Mesenchymal stem cell (in vitro differentiated cells and primary cell): ENCODE data around the gene NLRP1.
"Not testable (repeated sequence)": the region's sequence is repeated elsewhere in the genome, so short reads cannot be mapped to it uniquely, and the experiment has no call there.

Source experiments
- DNase-seq: peaks from one replicate; pipeline ENCODE4 v3.0.0-alpha.2; 2013
- H2AFZ ChIP-seq: one replicate; pipeline ENCODE4 v1.6.1; 2013; ENCODE audit warnings: low read depth, mild to moderate bottlenecking, control low read depth, inconsistent platforms, low read length, moderate library complexity
- H2AK5ac ChIP-seq: 2 replicates; pipeline ENCODE4 v1.6.1; 2013; ENCODE audit warnings: low read length, moderate library complexity, mild to moderate bottlenecking, inconsistent platforms; ENCODE audit not compliant: severe bottlenecking
- H2BK120ac ChIP-seq: one replicate; pipeline ENCODE4 v1.6.1; 2013; ENCODE audit warnings: low read depth, mild to moderate bottlenecking, inconsistent platforms, low read length, moderate library complexity
- H2BK12ac ChIP-seq, 2 experiments: one replicate each; pipeline ENCODE4 v1.6.1; 2013; ENCODE audit warnings: inconsistent platforms in 2 of 2, low read length in 2 of 2, mild to moderate bottlenecking in 2 of 2, moderate library complexity in 2 of 2, control low read depth in 1 of 2
- H2BK15ac ChIP-seq: one replicate; pipeline ENCODE4 v1.6.1; 2013; ENCODE audit warnings: mild to moderate bottlenecking, low read depth, inconsistent platforms; ENCODE audit not compliant: poor library complexity, severe bottlenecking
- H2BK5ac ChIP-seq: 2 replicates; pipeline ENCODE4 v1.6.1; 2013; ENCODE audit warnings: low read depth, mild to moderate bottlenecking, low read length, control low read depth, inconsistent platforms; ENCODE audit not compliant: poor library complexity, severe bottlenecking
- H3K14ac ChIP-seq, 2 experiments: one replicate each; pipeline ENCODE4 v1.6.1; 2013; ENCODE audit warnings: inconsistent platforms in 2 of 2, low read length in 2 of 2, control low read depth in 1 of 2, mild to moderate bottlenecking in 1 of 2, moderate library complexity in 1 of 2
- H3K18ac ChIP-seq, 2 experiments: one replicate each; pipeline ENCODE4 v1.6.1; 2013; ENCODE audit warnings: inconsistent platforms in 2 of 2, low read length in 2 of 2, control low read depth in 1 of 2, low read depth in 1 of 2, mild to moderate bottlenecking in 1 of 2
- H3K23ac ChIP-seq, 2 experiments: one replicate each; pipeline ENCODE4 v1.6.1; 2013; ENCODE audit warnings: inconsistent platforms in 2 of 2, low read length in 2 of 2, mild to moderate bottlenecking in 2 of 2, moderate library complexity in 2 of 2, control low read depth in 1 of 2
- H3K27ac ChIP-seq: 2 replicates; pipeline ENCODE4 v1.5.1; 2013; ENCODE audit warnings: mild to moderate bottlenecking, moderate library complexity, low read length, control low read depth, inconsistent platforms; ENCODE audit not compliant: poor library complexity, severe bottlenecking
- H3K27me3 ChIP-seq, 2 experiments: 2 replicates each; pipeline versions ENCODE4 v1.6.1 to v1.7.0; 2013; ENCODE audit warnings: low read length in 2 of 2, mild to moderate bottlenecking in 2 of 2, moderate library complexity in 2 of 2, control low read depth in 1 of 2, inconsistent platforms in 1 of 2; ENCODE audit not compliant: control insufficient read depth in 1 of 2, insufficient read depth in 1 of 2
- H3K36me3 ChIP-seq, 2 experiments: 2 replicates each; pipeline versions ENCODE4 v1.6.1 to v1.7.0; 2013; ENCODE audit warnings: low read length in 2 of 2, control low read depth in 1 of 2, inconsistent platforms in 1 of 2, low read depth in 1 of 2, mild to moderate bottlenecking in 1 of 2; ENCODE audit not compliant: insufficient read depth in 2 of 2, control insufficient read depth in 1 of 2
- H3K4ac ChIP-seq, 2 experiments: one replicate each; pipeline ENCODE4 v1.6.1; 2013; ENCODE audit warnings: inconsistent platforms in 2 of 2, low read length in 2 of 2, mild to moderate bottlenecking in 2 of 2, moderate library complexity in 2 of 2, control low read depth in 1 of 2, low read depth in 1 of 2
- H3K4me1 ChIP-seq: 2 replicates; pipeline ENCODE4 v1.6.1; 2013; ENCODE audit warnings: low read depth, low read length, control low read depth; ENCODE audit not compliant: control insufficient read depth, insufficient read depth
- H3K4me2 ChIP-seq: 2 replicates; pipeline ENCODE4 v1.6.1; 2013; ENCODE audit warnings: low read length, mild to moderate bottlenecking, inconsistent platforms; ENCODE audit not compliant: poor library complexity, severe bottlenecking
- H3K4me3 ChIP-seq, 2 experiments: 2 replicates each; pipeline versions ENCODE4 v1.5.1 to v1.7.0; 2013; ENCODE audit warnings: low read length in 2 of 2, mild to moderate bottlenecking in 2 of 2, control low read depth in 1 of 2, low read depth in 1 of 2; ENCODE audit not compliant: insufficient read depth in 1 of 2
- H3K79me1 ChIP-seq: replicated peaks from 2 replicates; pipeline ENCODE4 v1.6.1; 2013; ENCODE audit warnings: mild to moderate bottlenecking, control low read depth, low read length, inconsistent platforms; ENCODE audit not compliant: poor library complexity, severe bottlenecking
- H3K9ac ChIP-seq: 2 replicates; pipeline ENCODE4 v1.7.0; 2013; ENCODE audit warnings: mild to moderate bottlenecking, low read length, moderate library complexity
- H3K9me3 ChIP-seq: 2 replicates; pipeline ENCODE4 v1.7.0; 2013; ENCODE audit warnings: mild to moderate bottlenecking, low read length; ENCODE audit not compliant: control insufficient read depth
- H4K8ac ChIP-seq: one replicate; pipeline ENCODE4 v1.6.1; 2013; ENCODE audit warnings: inconsistent platforms, mild to moderate bottlenecking, low read length, moderate library complexity
- H4K91ac ChIP-seq: one replicate; pipeline ENCODE4 v1.6.1; 2013; ENCODE audit warnings: mild to moderate bottlenecking, low read length, inconsistent platforms
- WGBS: methylation state at CpG from one replicate; pipeline ENCODE4 v1.1.7; 2013; ENCODE audit warnings: mixed read lengths; 5-methylcytosine and 5-hydroxymethylcytosine counted together

Gene NLRP1

DNA sequence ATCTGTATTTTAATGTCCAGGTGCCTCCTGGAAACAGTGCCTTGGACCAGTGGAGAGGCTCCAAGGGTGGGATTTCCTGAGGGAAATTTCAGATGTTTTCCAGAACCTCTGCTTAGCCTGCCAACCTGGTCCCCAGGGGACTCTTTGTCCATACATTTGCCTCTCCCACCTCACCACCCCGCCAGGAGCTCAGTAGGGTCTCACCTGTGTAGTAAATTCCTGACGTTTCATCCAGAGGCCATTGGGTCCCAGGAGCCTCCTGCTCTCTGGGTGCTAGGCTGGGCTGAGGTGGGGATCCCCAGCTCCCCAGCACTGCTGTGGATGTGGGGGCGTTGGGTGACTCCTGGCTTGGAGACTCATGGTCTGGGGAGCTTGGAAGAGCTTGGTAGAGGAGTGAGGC, 2.7 kb downstream of the NLRP1 start:
- Histone ChIP-seq H3K27ac (no peak overlapping the region), H2BK12ac (no peak overlapping the region), H4K91ac (no peak overlapping the region), H3K4ac (no peak overlapping the region), H3K4me1 (peaks cover 11% of the 10 kb centered on the region), H3K14ac (no peak overlapping the region), H3K79me1 (no peaks in the 10 kb centered on the region), H4K8ac (no peak overlapping the region), H2AK5ac (no peak overlapping the region), H2BK15ac (no peak overlapping the region), H2BK120ac (no peak overlapping the region), H3K9me3 (no peaks in the 10 kb centered on the region), H3K23ac (no peak overlapping the region), H3K36me3 (peaks cover 0 to 31% of the 10 kb centered on the region in 2 experiments), H2AFZ (no peak overlapping the region), H3K18ac (no peak overlapping the region), H3K4me2 (no peak overlapping the region), H2BK5ac (no peak overlapping the region), H3K9ac (no peak overlapping the region), H3K27me3 (no peaks in the 10 kb centered on the region), H3K4me3 (no peak overlapping the region)
- WGBS, result 84% methylated on average over 3 of the region's 3 CpGs
- no peak for DNase-seq

DNA sequence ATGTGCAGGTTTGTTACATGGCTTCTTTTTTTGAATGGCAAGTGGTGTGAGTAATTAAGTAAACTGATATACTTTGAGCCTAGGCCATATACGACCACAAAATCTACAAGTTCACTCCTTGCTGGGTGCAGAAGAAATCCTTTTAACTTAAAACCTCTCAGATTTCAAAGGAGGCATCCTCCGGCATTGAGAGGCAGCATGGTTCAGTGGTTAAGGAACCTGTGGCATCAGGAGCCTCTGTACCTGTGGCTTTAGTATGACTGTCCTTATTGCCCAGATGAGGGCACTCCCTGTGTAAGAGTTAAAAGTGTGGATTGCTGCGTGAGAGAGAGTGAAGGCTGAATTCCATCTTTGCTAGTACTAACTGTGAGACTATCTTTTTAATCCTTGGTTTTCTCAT, 3.3 kb downstream of the NLRP1 start:
- H3K27ac ChIP-seq, result no peak overlapping the region
- H2BK5ac ChIP-seq, result no peak overlapping the region
- no peak overlapping the region for H4K8ac ChIP-seq
- no peak overlapping the region for H3K9ac ChIP-seq
- no peak overlapping the region for H3K14ac ChIP-seq
- H3K79me1 ChIP-seq, result no peaks in the 10 kb centered on the region
- no peak overlapping the region for H3K23ac ChIP-seq
- WGBS, result 62% methylated on average over 1 of the region's 3 CpGs
- H3K4me3 ChIP-seq, result no peak overlapping the region
- H2BK120ac ChIP-seq, result no peak overlapping the region
- no peak overlapping the region for H3K4ac ChIP-seq
- H3K36me3 ChIP-seq, result peaks cover 0 to 31% of the 10 kb centered on the region in 2 experiments
- H3K18ac ChIP-seq, result no peak overlapping the region
- H3K9me3 ChIP-seq, result no peaks in the 10 kb centered on the region
- no peak overlapping the region for H4K91ac ChIP-seq
- H2AFZ ChIP-seq, result no peak overlapping the region
- H3K4me2 ChIP-seq, result no peak overlapping the region
- peaks cover 10% of the 10 kb centered on the region for H3K4me1 ChIP-seq
- no peak overlapping the region for H2BK12ac ChIP-seq
- H3K27me3 ChIP-seq, result no peaks in the 10 kb centered on the region
- no peak for DNase-seq
- H2AK5ac ChIP-seq, result no peak overlapping the region
- H2BK15ac ChIP-seq, result no peak overlapping the region

DNA sequence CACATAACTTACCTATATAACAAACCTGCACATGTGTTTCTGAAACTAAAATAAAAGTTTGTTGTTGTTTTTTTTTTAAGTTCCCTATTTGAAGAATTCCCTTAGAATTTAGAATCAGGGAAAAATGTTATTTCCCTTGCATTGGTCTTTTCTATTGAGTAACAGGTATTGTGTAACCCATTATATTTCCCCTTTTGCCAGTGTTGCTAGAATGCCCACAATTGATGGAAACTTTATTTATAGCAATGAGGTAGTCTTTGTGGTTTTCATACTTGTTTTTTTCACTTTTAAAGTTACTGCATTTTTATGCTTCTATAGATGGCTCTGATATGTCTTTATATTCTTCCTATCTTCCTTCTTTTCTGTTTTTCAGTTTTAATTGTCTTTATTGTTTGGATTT, 3.9 kb downstream of the NLRP1 start:
- H3K9ac ChIP-seq, result no peak overlapping the region
- H2BK120ac ChIP-seq, result no peak overlapping the region
- H2BK5ac ChIP-seq, result no peak overlapping the region
- H3K23ac ChIP-seq, result no peak overlapping the region
- H2BK15ac ChIP-seq, result no peak overlapping the region
- no peaks in the 10 kb centered on the region for H3K79me1 ChIP-seq
- H2AK5ac ChIP-seq, result no peak overlapping the region
- no peak overlapping the region for H4K8ac ChIP-seq
- H2AFZ ChIP-seq, result no peak overlapping the region
- no peaks in the 10 kb centered on the region for H3K27me3 ChIP-seq
- H2BK12ac ChIP-seq, result no peak overlapping the region
- no peaks in the 10 kb centered on the region for H3K9me3 ChIP-seq
- no peak overlapping the region for H3K4me2 ChIP-seq
- H3K27ac ChIP-seq, result no peak overlapping the region
- no peak overlapping the region for H3K4me3 ChIP-seq
- peaks cover 10% of the 10 kb centered on the region for H3K4me1 ChIP-seq
- no peak overlapping the region for H3K14ac ChIP-seq
- no peak overlapping the region for H4K91ac ChIP-seq
- no peak overlapping the region for H3K4ac ChIP-seq
- peak; percentile 22 for DNase-seq
- no peak overlapping the region for H3K18ac ChIP-seq
- peaks cover 0 to 31% of the 10 kb centered on the region in 2 experiments for H3K36me3 ChIP-seq

DNA sequence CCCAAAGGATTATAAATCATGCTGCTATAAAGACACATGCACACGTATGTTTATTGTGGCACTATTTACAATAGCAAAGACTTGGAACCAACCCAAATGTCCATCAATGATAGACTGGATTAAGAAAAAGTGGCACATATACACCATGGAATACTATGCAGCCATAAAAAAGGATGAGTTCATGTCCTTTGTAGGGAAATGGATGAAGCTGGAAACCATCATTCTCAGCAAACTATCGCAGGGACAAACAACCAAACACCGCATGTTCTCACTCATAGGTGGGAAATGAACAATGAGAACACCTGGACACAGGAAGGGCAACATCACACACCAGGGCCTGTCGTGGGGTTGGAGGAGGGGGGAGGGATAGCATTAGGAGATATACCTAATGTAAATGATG, 5.5 kb downstream of the NLRP1 start:
- H2AFZ ChIP-seq, H2BK120ac ChIP-seq, H3K4ac ChIP-seq, H2AK5ac ChIP-seq, H2BK15ac ChIP-seq, H3K9me3 ChIP-seq, H3K23ac ChIP-seq, H2BK5ac ChIP-seq, H3K18ac ChIP-seq, H4K8ac ChIP-seq, H3K9ac ChIP-seq, H3K14ac ChIP-seq, H3K4me2 ChIP-seq, H2BK12ac ChIP-seq, H3K27me3 ChIP-seq, H3K4me3 ChIP-seq, H4K91ac ChIP-seq, H3K27ac ChIP-seq, H3K79me1 ChIP-seq, H3K4me1 ChIP-seq, DNase-seq: not testable (repeated sequence)
- WGBS, result 100% methylated on average over 1 of the region's 4 CpGs
- peaks cover 0 to 31% of the 10 kb centered on the region in 2 experiments for H3K36me3 ChIP-seq
